Parathyroid adenoma (tissue), 2 donors: ENCODE data around the gene DLGAP1.
"Not testable (repeated sequence)": the region's sequence is repeated elsewhere in the genome, so short reads cannot be mapped to it uniquely, and the experiment has no call there.

Experiments
- H2AFZ ChIP-seq: fragments of 300-600 bp; sonication (generic); one replicate; pipeline ENCODE4 v1.7.0; 2017; ENCODE audit warnings: antibody characterized with exemption, mild to moderate bottlenecking
- H3K27ac ChIP-seq: fragments of 300-600 bp; sonication (generic); one replicate; pipeline ENCODE4 v1.7.0; 2017
- H3K27me3 ChIP-seq: fragments of 300-600 bp; sonication (generic); one replicate; pipeline ENCODE4 v1.7.0; 2017; ENCODE audit warnings: low read length; ENCODE audit not compliant: control insufficient read depth, insufficient read depth
- H3K36me3 ChIP-seq: fragments of 300-600 bp; sonication (generic); one replicate; pipeline ENCODE4 v1.7.0; 2017; ENCODE audit warnings: low read length; ENCODE audit not compliant: control insufficient read depth, insufficient read depth
- H3K4me1 ChIP-seq: fragments of 300-600 bp; sonication (generic); one replicate; pipeline ENCODE4 v1.7.0; 2017; ENCODE audit warnings: control low read depth
- H3K4me2 ChIP-seq: fragments of 300-600 bp; sonication (generic); one replicate; pipeline ENCODE4 v1.7.0; 2017; ENCODE audit warnings: low read length
- H3K4me3 ChIP-seq: fragments of 300-600 bp; sonication (generic); one replicate; pipeline ENCODE4 v1.7.0; 2017; ENCODE audit warnings: low read depth, low read length
- H3K79me2 ChIP-seq: fragments of 300-600 bp; sonication (generic); one replicate; pipeline ENCODE4 v1.7.0; 2017; ENCODE audit warnings: control low read depth
- H3K9ac ChIP-seq: fragments of 300-600 bp; sonication (generic); one replicate; pipeline ENCODE4 v1.7.0; 2017; ENCODE audit warnings: mild to moderate bottlenecking
- H3K9me3 ChIP-seq: fragments of 300-600 bp; sonication (generic); one replicate; pipeline ENCODE4 v1.7.0; 2017; ENCODE audit warnings: low read length; ENCODE audit not compliant: control insufficient read depth
- TF ChIP-seq, protein P1 (sequence below): fragments of 300-600 bp; sonication (generic); IDR thresholded peaks from one replicate; pipeline ENCODE4 v1.7.0; 2017; ENCODE audit warnings: antibody characterized with exemption, mild to moderate bottlenecking
- donor health status: primary hyperparathyroidism.

Gene DLGAP1

DNA sequence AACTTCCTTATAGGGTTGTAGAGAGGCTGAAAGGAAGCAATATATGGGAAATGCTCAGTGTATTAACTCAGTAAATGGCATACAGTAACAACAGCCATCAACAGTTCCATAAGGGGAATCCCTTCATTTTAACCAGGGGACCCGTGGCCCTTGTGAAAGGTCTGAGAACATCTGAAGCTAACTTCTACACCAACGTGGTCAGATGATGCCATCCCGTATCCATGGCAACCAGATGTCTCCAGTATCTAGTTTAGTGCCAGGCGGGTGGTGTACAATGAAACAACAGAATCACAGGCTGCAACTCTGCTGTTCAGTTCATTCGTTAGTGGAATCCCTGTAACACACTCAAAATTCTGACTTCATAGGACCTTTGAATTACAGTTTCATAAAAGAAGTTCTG, 842.8 kb downstream of the DLGAP1 start:
- H3K36me3 ChIP-seq = no peaks in the 10 kb centered on the region
- H3K79me2 ChIP-seq = no peaks in the 10 kb centered on the region
- no peaks in the 10 kb centered on the region for H3K4me1 ChIP-seq
- H3K9me3 ChIP-seq = no peaks in the 10 kb centered on the region
- H3K4me3 ChIP-seq = no peak overlapping the region
- no peak overlapping the region for H3K27ac ChIP-seq
- H3K4me2 ChIP-seq = no peak overlapping the region
- H3K9ac ChIP-seq = no peak overlapping the region
- TF ChIP-seq, protein P1, sequence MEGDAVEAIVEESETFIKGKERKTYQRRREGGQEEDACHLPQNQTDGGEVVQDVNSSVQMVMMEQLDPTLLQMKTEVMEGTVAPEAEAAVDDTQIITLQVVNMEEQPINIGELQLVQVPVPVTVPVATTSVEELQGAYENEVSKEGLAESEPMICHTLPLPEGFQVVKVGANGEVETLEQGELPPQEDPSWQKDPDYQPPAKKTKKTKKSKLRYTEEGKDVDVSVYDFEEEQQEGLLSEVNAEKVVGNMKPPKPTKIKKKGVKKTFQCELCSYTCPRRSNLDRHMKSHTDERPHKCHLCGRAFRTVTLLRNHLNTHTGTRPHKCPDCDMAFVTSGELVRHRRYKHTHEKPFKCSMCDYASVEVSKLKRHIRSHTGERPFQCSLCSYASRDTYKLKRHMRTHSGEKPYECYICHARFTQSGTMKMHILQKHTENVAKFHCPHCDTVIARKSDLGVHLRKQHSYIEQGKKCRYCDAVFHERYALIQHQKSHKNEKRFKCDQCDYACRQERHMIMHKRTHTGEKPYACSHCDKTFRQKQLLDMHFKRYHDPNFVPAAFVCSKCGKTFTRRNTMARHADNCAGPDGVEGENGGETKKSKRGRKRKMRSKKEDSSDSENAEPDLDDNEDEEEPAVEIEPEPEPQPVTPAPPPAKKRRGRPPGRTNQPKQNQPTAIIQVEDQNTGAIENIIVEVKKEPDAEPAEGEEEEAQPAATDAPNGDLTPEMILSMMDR = no peak
- no peak overlapping the region for H2AFZ ChIP-seq
- H3K27me3 ChIP-seq = no peaks in the 10 kb centered on the region

DNA sequence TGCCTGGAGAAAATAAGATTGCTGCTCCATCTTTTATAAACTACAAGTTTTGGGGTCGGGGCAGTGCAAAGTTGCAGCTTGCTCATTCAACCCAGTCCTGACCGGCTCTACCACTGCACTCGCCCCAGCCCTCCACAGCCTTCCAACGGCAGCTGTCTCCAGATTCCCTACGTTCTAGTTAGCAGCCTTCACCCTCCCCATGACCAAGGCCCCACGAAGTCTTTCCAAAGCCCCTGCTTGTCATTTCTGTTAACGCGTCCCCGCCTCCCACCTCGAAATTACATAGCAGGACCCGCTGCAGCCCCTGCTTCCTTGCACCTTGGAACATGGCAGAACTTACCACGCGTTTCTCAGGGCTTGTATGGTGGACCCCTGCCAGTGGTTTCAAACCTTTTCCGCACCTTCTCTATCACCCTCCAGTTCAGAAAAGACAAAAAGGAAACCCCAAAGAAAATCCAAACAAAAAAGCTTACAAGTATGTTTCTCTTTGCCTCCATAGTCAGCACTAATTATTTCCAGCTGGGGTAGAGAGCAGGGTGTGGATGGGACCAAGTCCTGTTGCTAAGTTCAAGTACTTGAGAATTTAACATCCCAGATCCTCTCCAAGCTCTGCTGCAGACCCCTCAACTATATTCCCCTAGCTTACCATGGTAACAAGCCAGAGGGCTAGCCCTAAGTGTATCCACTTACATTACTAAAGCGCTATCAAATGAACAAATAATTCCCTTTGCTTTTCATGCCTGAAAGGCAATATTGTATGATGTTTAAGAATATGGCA, 843.6 kb downstream of the DLGAP1 start:
- H3K36me3 ChIP-seq = no peaks in the 10 kb centered on the region
- no peaks in the 10 kb centered on the region for H3K27me3 ChIP-seq
- no peak overlapping the region for H2AFZ ChIP-seq
- no peak overlapping the region for H3K4me3 ChIP-seq
- H3K4me1 ChIP-seq = no peaks in the 10 kb centered on the region
- TF ChIP-seq, protein P1 = no peak
- H3K9ac ChIP-seq = no peak overlapping the region
- no peaks in the 10 kb centered on the region for H3K9me3 ChIP-seq
- no peaks in the 10 kb centered on the region for H3K79me2 ChIP-seq
- no peak overlapping the region for H3K27ac ChIP-seq
- no peak overlapping the region for H3K4me2 ChIP-seq

- TF ChIP-seq, protein P1 = no peak
- Histone ChIP-seq H3K4me2 (no peak overlapping the region), H2AFZ (no peak overlapping the region), H3K4me3 (no peak overlapping the region), H3K9ac (no peak overlapping the region), H3K4me1 (no peaks in the 10 kb centered on the region), H3K9me3 (no peaks in the 10 kb centered on the region), H3K36me3 (no peaks in the 10 kb centered on the region), H3K79me2 (no peaks in the 10 kb centered on the region), H3K27ac (no peak overlapping the region), H3K27me3 (no peaks in the 10 kb centered on the region)
These were observed 844.3 kb downstream of the DLGAP1 start for GRCh38 chr18:3610813-3611212.

GRCh38 chr18:3610188-3610708, 844.9 kb downstream of the DLGAP1 start:
- Histone ChIP-seq H3K4me1 (no peaks in the 10 kb centered on the region), H3K4me2 (no peak overlapping the region), H3K9me3 (no peaks in the 10 kb centered on the region), H3K4me3 (no peak overlapping the region), H3K79me2 (no peaks in the 10 kb centered on the region), H3K27me3 (no peaks in the 10 kb centered on the region), H2AFZ (no peak overlapping the region), H3K9ac (no peak overlapping the region), H3K36me3 (no peaks in the 10 kb centered on the region), H3K27ac (no peak overlapping the region)
- TF ChIP-seq, protein P1 = no peak

GRCh38 chr18:3608488-3608887, 846.6 kb downstream of the DLGAP1 start:
- peaks cover 4% of the 10 kb centered on the region for H3K4me1 ChIP-seq
- H3K9me3 ChIP-seq = no peaks in the 10 kb centered on the region
- H3K4me2 ChIP-seq = no peak overlapping the region
- H3K79me2 ChIP-seq = no peaks in the 10 kb centered on the region
- no peaks in the 10 kb centered on the region for H3K27me3 ChIP-seq
- no peak overlapping the region for H2AFZ ChIP-seq
- H3K4me3 ChIP-seq = no peak overlapping the region
- H3K27ac ChIP-seq = no peak overlapping the region
- no peaks in the 10 kb centered on the region for H3K36me3 ChIP-seq
- TF ChIP-seq, protein P1 = no peak
- H3K9ac ChIP-seq = no peak overlapping the region

- H3K4me1 ChIP-seq, H3K9me3 ChIP-seq, H2AFZ ChIP-seq, H3K79me2 ChIP-seq, H3K4me2 ChIP-seq, H3K27me3 ChIP-seq, H3K36me3 ChIP-seq, H3K9ac ChIP-seq, H3K4me3 ChIP-seq, H3K27ac ChIP-seq: not testable (repeated sequence)
These were observed 847.0 kb downstream of the DLGAP1 start for GRCh38 chr18:3608099-3608453.
